Measurements from ENCODE around the gene IL17D.

IL17D gene

GRCh38 chr13:20760872-20761271 is 57.4 kb downstream of the IL17D start:
- DNase-seq (ENCODE audit: low spot score), result no peak
- Mint-ChIP-seq H3K27ac (no peak overlapping the region), H3K36me3 (ENCODE audit: low read depth) (peaks cover 8% of the 10 kb centered on the region), H3K4me3 (no peak overlapping the region), H3K27me3 (ENCODE audit: low read depth) (no peaks in the 10 kb centered on the region), H3K4me1 (ENCODE audit: low read depth) (no peaks in the 10 kb centered on the region), H3K9me3 (peaks cover 22% of the 10 kb centered on the region)

- H3K4me3 Mint-ChIP-seq, result no peak overlapping the region
- H3K27me3 Mint-ChIP-seq (ENCODE audit: low read depth), result no peaks in the 10 kb centered on the region
Observed at GRCh38 chr13:20767309-20767943, 63.9 kb downstream of the IL17D start.

GRCh38 chr13:20769091-20769490 is 65.6 kb downstream of the IL17D start:
- no peak for DNase-seq (ENCODE audit: low spot score)
- no peak overlapping the region for H3K4me3 Mint-ChIP-seq
- H3K27ac Mint-ChIP-seq, result no peak overlapping the region
- H3K27me3 Mint-ChIP-seq (ENCODE audit: low read depth), result no peaks in the 10 kb centered on the region
- peaks cover 31% of the 10 kb centered on the region for H3K9me3 Mint-ChIP-seq
- peaks cover 20% of the 10 kb centered on the region for H3K4me1 Mint-ChIP-seq (ENCODE audit: low read depth)
- peaks cover 51% of the 10 kb centered on the region for H3K36me3 Mint-ChIP-seq (ENCODE audit: low read depth)

More at GRCh38 chr13:20767309-20767943, 63.9 kb downstream of the IL17D start:
- H3K9me3 Mint-ChIP-seq, result peaks cover 31% of the 10 kb centered on the region
- H3K36me3 Mint-ChIP-seq (ENCODE audit: low read depth), result peaks cover 44% of the 10 kb centered on the region
- H3K27ac Mint-ChIP-seq, result no peak overlapping the region
- DNase-seq (ENCODE audit: low spot score), result no peak
- peaks cover 11% of the 10 kb centered on the region for H3K4me1 Mint-ChIP-seq (ENCODE audit: low read depth)

- Mint-ChIP-seq H3K27ac (no peak overlapping the region), H3K4me3 (no peak overlapping the region)
Observed at GRCh38 chr13:20769834-20770233, 66.3 kb downstream of the IL17D start.

More at GRCh38 chr13:20769834-20770233, 66.3 kb downstream of the IL17D start:
- Mint-ChIP-seq H3K36me3 (ENCODE audit: low read depth) (peaks cover 55% of the 10 kb centered on the region), H3K9me3 (peaks cover 31% of the 10 kb centered on the region), H3K27me3 (ENCODE audit: low read depth) (no peaks in the 10 kb centered on the region), H3K4me1 (ENCODE audit: low read depth) (peaks cover 25% of the 10 kb centered on the region)
- DNase-seq (ENCODE audit: low spot score), result no peak

Data from T-helper 2 cell treated with Interferon-gamma antibody and Interleukin-4, amounts not matched to agents 5 μg/mL and 100 μg/mL, for 36 hours (primary cell).